ENCODE results near the gene NBAS.
"Not testable (repeated sequence)": the region's sequence is repeated elsewhere in the genome, so short reads cannot be mapped to it uniquely, and the experiment has no call there.

The NBAS gene

DNA sequence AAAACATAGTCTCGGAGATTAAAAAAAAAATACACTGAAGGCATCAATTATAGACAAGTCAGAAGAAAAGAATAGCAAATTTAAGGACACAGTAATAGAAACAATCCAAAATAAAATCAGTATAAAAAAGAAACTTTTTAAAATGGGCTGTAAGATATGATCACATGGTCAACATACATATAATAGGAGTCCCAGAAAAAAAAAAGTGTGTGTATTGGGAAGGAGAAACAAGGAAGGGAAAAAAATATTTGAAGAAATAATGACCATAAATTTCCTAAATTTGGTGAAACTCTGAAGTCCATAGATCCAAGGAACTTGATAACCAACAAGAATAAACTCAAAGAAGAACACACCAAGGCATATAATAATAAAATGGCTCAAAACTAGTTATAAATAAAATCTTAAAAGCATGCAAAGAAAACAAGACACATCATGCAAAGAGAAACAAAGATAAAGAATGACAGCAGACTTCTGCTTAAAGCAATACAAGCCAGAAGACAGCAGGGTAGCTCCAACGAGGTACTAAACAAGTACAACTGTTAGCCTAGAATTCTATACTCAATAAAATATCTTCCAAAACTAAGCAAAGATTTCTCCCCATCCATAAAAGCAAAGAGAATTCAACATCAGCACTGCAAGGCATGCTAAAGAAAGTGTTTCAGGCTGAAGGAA is 115.1 kb downstream of the NBAS start:
- no peaks in the 10 kb centered on the region; the same call in 1 of the 2 replicates for H3K36me3 ChIP-seq (ENCODE audit: low read length)
- no peaks in the 10 kb centered on the region for H4K20me1 ChIP-seq (ENCODE audit: low read depth, low read length)
- H3K4me3 ChIP-seq (ENCODE audit: insufficient read depth, low read length, poor library complexity, severe bottlenecking) = no peak overlapping the region
- no peak overlapping the region for H3K9ac ChIP-seq (ENCODE audit: low read length)
- H3K27ac ChIP-seq (ENCODE audit: low read depth, low read length) = no peak overlapping the region
- no peaks in the 10 kb centered on the region for H3K9me3 ChIP-seq (ENCODE audit: insufficient read depth, low read length)
- H3K4me2 ChIP-seq (ENCODE audit: low read depth, low read length, poor library complexity, severe bottlenecking) = no peak overlapping the region
- no peak overlapping the region for H2AFZ ChIP-seq (ENCODE audit: low read depth, low read length, severe bottlenecking)
- H3K27me3 ChIP-seq (ENCODE audit: low read length) = no peaks in the 10 kb centered on the region
- TF ChIP-seq, protein P1, sequence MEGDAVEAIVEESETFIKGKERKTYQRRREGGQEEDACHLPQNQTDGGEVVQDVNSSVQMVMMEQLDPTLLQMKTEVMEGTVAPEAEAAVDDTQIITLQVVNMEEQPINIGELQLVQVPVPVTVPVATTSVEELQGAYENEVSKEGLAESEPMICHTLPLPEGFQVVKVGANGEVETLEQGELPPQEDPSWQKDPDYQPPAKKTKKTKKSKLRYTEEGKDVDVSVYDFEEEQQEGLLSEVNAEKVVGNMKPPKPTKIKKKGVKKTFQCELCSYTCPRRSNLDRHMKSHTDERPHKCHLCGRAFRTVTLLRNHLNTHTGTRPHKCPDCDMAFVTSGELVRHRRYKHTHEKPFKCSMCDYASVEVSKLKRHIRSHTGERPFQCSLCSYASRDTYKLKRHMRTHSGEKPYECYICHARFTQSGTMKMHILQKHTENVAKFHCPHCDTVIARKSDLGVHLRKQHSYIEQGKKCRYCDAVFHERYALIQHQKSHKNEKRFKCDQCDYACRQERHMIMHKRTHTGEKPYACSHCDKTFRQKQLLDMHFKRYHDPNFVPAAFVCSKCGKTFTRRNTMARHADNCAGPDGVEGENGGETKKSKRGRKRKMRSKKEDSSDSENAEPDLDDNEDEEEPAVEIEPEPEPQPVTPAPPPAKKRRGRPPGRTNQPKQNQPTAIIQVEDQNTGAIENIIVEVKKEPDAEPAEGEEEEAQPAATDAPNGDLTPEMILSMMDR (IDR thresholded peaks at IDR 0.05; ENCODE audit: insufficient read depth, low read length, poor library complexity, severe bottlenecking) = no peak
- no peaks in the 10 kb centered on the region for H3K79me2 ChIP-seq (ENCODE audit: insufficient read depth, low read length)
- H3K9me2 ChIP-seq (replicated peaks; ENCODE audit: insufficient read depth, low read length) = no peaks in the 10 kb centered on the region
- no peaks in the 10 kb centered on the region for H3F3A ChIP-seq (ENCODE audit: insufficient read depth)

DNA sequence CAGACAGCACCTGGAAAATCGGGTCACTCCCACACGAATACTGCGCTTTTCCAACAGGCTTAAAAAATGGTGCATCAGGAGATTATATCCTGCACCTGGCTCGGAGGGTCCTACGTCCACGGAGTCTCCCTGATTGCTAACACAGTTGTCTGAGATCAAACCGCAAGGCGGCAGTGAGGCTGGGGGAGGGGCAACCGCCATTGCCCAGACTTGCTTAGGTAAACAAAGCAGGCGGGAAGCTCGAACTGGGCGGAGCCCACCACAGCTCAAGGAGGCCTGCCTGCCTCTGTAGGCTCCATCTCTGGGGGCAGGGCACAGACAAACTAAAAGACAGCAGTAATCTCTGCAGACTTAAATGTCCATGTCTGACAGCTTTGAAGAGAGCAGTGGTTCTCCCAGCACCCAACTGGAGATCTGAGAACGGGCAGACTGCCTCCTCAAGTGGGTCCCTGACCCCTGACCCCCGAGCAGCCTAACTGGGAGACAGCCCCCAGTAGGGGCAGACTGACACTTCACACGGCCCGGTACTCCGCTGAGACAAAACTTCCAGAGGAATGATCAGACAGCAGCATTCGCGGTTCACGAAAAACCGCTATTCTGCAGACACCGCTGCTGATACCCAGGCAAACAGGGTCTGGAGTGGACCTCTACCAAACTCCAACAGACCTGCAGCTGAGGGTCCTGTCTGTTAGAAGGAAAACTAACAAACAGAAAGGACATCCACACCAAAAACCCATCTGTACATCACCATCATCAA is 121.2 kb downstream of the NBAS start:
- not testable (repeated sequence) for H3K36me3 ChIP-seq (ENCODE audit: low read length); H3K4me2 ChIP-seq (ENCODE audit: low read depth, low read length, poor library complexity, severe bottlenecking); H3K9me2 ChIP-seq (replicated peaks; ENCODE audit: insufficient read depth, low read length); H3K4me3 ChIP-seq (ENCODE audit: insufficient read depth, low read length, poor library complexity, severe bottlenecking); H4K20me1 ChIP-seq (ENCODE audit: low read depth, low read length); H3K79me2 ChIP-seq (ENCODE audit: insufficient read depth, low read length); H2AFZ ChIP-seq (ENCODE audit: low read depth, low read length, severe bottlenecking); H3K9me3 ChIP-seq (ENCODE audit: insufficient read depth, low read length); H3F3A ChIP-seq (ENCODE audit: insufficient read depth); H3K27me3 ChIP-seq (ENCODE audit: low read length); H3K9ac ChIP-seq (ENCODE audit: low read length); H3K27ac ChIP-seq (ENCODE audit: low read depth, low read length)

DNA sequence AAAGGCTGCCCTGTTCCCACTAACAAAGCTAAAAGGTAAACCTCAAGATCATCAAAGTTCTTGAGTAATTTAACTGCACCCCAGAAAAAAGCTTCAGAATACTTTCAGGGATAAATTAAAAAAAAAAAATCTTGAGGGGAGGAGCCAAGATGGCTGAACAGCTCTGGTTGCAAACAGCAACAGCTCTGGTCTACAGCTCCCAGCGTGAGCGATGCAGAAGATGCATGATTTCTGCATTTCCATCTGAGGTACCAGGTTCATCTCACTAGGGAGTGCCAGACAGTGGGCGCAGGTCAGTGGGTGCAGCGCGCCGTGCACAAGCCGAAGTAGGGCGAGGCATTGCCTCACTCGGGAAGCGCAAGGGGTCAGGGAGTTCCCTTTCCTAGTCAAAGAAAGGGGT is 121.8 kb downstream of the NBAS start:
- H3K9ac ChIP-seq (ENCODE audit: low read length); H3K4me3 ChIP-seq (ENCODE audit: insufficient read depth, low read length, poor library complexity, severe bottlenecking); H4K20me1 ChIP-seq (ENCODE audit: low read depth, low read length); H3K27me3 ChIP-seq (ENCODE audit: low read length); H3K36me3 ChIP-seq (ENCODE audit: low read length); H3K9me2 ChIP-seq (replicated peaks; ENCODE audit: insufficient read depth, low read length); H2AFZ ChIP-seq (ENCODE audit: low read depth, low read length, severe bottlenecking); H3K9me3 ChIP-seq (ENCODE audit: insufficient read depth, low read length); H3K27ac ChIP-seq (ENCODE audit: low read depth, low read length); H3K79me2 ChIP-seq (ENCODE audit: insufficient read depth, low read length); H3K4me2 ChIP-seq (ENCODE audit: low read depth, low read length, poor library complexity, severe bottlenecking); H3F3A ChIP-seq (ENCODE audit: insufficient read depth): not testable (repeated sequence)

DNA sequence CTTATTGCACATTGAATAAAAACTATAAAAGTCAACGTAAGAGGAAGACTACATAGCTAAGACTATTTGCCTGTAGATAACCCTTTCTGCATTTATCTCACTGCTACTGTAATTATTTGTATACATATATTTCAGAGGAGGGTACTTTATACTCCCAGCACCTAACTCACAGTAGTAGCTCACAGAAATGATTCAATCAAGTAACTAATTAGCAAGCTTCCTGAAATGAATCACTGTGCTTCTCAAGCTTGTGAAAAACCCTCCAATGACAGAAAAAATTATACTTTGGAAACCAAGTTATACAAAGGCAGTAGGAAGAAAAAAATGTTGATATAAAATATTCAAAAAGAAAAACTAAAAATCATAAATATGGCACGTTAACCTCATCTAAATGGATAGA is 124.9 kb downstream of the NBAS start:
- Histone ChIP-seq H3K4me2 (ENCODE audit: low read depth, low read length, poor library complexity, severe bottlenecking) (no peak overlapping the region), H3K9ac (ENCODE audit: low read length) (no peak overlapping the region), H3K9me3 (ENCODE audit: insufficient read depth, low read length) (no peaks in the 10 kb centered on the region), H3K36me3 (ENCODE audit: low read length) (no peaks in the 10 kb centered on the region), H3K79me2 (ENCODE audit: insufficient read depth, low read length) (no peaks in the 10 kb centered on the region), H2AFZ (ENCODE audit: low read depth, low read length, severe bottlenecking) (no peak overlapping the region), H3F3A (ENCODE audit: insufficient read depth) (no peaks in the 10 kb centered on the region), H3K4me3 (ENCODE audit: insufficient read depth, low read length, poor library complexity, severe bottlenecking) (no peak overlapping the region), H3K27me3 (ENCODE audit: low read length) (no peaks in the 10 kb centered on the region), H3K9me2 (replicated peaks; ENCODE audit: insufficient read depth, low read length) (no peaks in the 10 kb centered on the region), H3K27ac (ENCODE audit: low read depth, low read length) (no peak overlapping the region), H4K20me1 (ENCODE audit: low read depth, low read length) (no peaks in the 10 kb centered on the region)
- no peak for TF ChIP-seq EZH2phosphoT487 (conservative IDR thresholded peaks at IDR 0.05; ENCODE audit: low read length)
- TF ChIP-seq, protein P1 (IDR thresholded peaks at IDR 0.05; ENCODE audit: insufficient read depth, low read length, poor library complexity, severe bottlenecking) = no peak

Measured in SU-DHL-6 (cell line).